Gastroesophageal sphincter (tissue), 4 donors: ENCODE measurements around the gene MCC. TPM values are rescaled to one million over a fixed set of nuclear protein-coding genes. Genes with fewer than 3 reads are reported as not detected.

ENCODE experiments used
- ATAC-seq: fragments of 150-250 bp; one replicate; pipeline ENCODE4 v1.9.1; 2016; ENCODE audit warnings: mild to moderate bottlenecking, moderate library complexity
- H3K27ac ChIP-seq, 4 donors: fragments of 200-600 bp; sonication (generic) in 3 of 4; 1 replicate in 3 of 4; 2 replicates in 1 of 4; pipeline ENCODE4 v1.5.1; 2016 to 2019
- H3K27me3 ChIP-seq: fragments of 200-600 bp; sonication (generic); one replicate; pipeline ENCODE4 v1.5.1; 2019
- H3K36me3 ChIP-seq, 2 donors: fragments of 200-600 bp; sonication (generic); one replicate each; pipeline ENCODE4 v1.5.1; 2019; ENCODE audit warnings: control low read depth in 1 of 2
- H3K4me1 ChIP-seq, 3 donors: fragments of 200-600 bp; sonication (generic); 1 replicate in 2 of 3; 2 replicates in 1 of 3; pipeline ENCODE4 v1.5.1; 2016 to 2019; ENCODE audit warnings: control low read depth in 2 of 3
- H3K4me3 ChIP-seq, 2 donors: fragments of 200-600 bp; sonication (generic); one replicate each; pipeline ENCODE4 v1.5.1; 2019; ENCODE audit warnings: mild to moderate bottlenecking in 1 of 2, moderate library complexity in 1 of 2
- H3K9me3 ChIP-seq, 3 donors: fragments of 200-600 bp; sonication (generic); one replicate each; pipeline ENCODE4 v1.5.1; 2017 to 2019; ENCODE audit warnings: control low read depth in 2 of 3
- CTCF ChIP-seq, 4 experiments: fragments of 200-600 bp in 2 of 4; fragments of 450-650 bp in 2 of 4; sonication (generic) in 1 of 4; IDR thresholded peaks; one replicate each; pipeline ENCODE4 v1.5.1; 2017 to 2019; ENCODE audit warnings: antibody characterized with exemption in 4 of 4, mild to moderate bottlenecking in 2 of 4, moderate library complexity in 2 of 4
- EP300 ChIP-seq: sonication (generic); formaldehyde crosslinking; IDR thresholded peaks from one replicate; pipeline ENCODE4 v1.6.1; 2017; ENCODE audit warnings: antibody characterized with exemption, mild to moderate bottlenecking
- POLR2A ChIP-seq, 2 donors: fragments of 450-650 bp; IDR thresholded peaks; one replicate each; pipeline ENCODE4 v1.6.1; 2017; ENCODE audit warnings: antibody characterized with exemption in 2 of 2, mild to moderate bottlenecking in 2 of 2, moderate library complexity in 1 of 2
- POLR2AphosphoS5 ChIP-seq: sonication (generic); formaldehyde crosslinking; IDR thresholded peaks from one replicate; pipeline ENCODE4 v1.6.1; 2017; ENCODE audit warnings: antibody characterized with exemption
- WGBS, 2 donors: methylation state at CpG; one replicate each; pipeline ENCODE4 v1.1.5; 2018; ENCODE audit warnings: low coverage in 1 of 2; 5-methylcytosine and 5-hydroxymethylcytosine counted together
- total RNA-seq, 4 donors: library from RNA; depleted of rRNA; stranded (reverse); fragments of >200 nt; gene quantifications; one replicate each; pipeline ENCODE4 v1.1.0, GENCODE V29; 2016

Gene MCC
- total RNA-seq, 4 donors from 2014 or later: 20.5 to 28.7 (median 23.5) TPM

- Histone ChIP-seq H3K27me3 (no peaks in the 10 kb centered on the region), H3K4me1 (peaks cover 0 to 31% (median 6%) of the 10 kb centered on the region in 3 donors), H3K4me3 (no peak overlapping the region), H3K36me3 (no peaks in the 10 kb centered on the region), H3K9me3 (no peaks in the 10 kb centered on the region), H3K27ac (no peak overlapping the region)
- no peak for ATAC-seq
- TF ChIP-seq POLR2A (IDR thresholded peaks at IDR 0.05) (no peak), POLR2AphosphoS5 (no peak), EP300 (no peak), CTCF (IDR thresholded peaks at IDR 0.05) (no peak)
- WGBS, 2 donors: 88 to 95% methylated on average over 2 of the region's 2 CpGs
These were observed 207.1 kb downstream of the MCC start for GRCh38 chr5:113281194-113281593.

- WGBS, 2 donors: 38% methylated on average over 1 of the region's 1 CpG; no CpG with 5 or more reads in 1 of the 2 donors
- no peak overlapping the region for H3K4me3 ChIP-seq
- H3K36me3 ChIP-seq: no peaks in the 10 kb centered on the region
- no peak for ATAC-seq
- H3K27me3 ChIP-seq: no peaks in the 10 kb centered on the region
- no peaks in the 10 kb centered on the region for H3K9me3 ChIP-seq
- TF ChIP-seq POLR2AphosphoS5 (no peak), EP300 (no peak), CTCF (IDR thresholded peaks at IDR 0.05) (no peak), POLR2A (IDR thresholded peaks at IDR 0.05) (no peak)
- H3K4me1 ChIP-seq: peaks cover 0 to 36% (median 6%) of the 10 kb centered on the region in 3 donors
- no peak overlapping the region for H3K27ac ChIP-seq
These were observed 207.7 kb downstream of the MCC start for GRCh38 chr5:113280541-113280940.

GRCh38 chr5:113278976-113279375 is 209.3 kb downstream of the MCC start:
- Histone ChIP-seq H3K27ac (no peak overlapping the region), H3K4me1 (peaks cover 0 to 48% (median 10%) of the 10 kb centered on the region in 3 donors), H3K9me3 (no peaks in the 10 kb centered on the region), H3K27me3 (no peaks in the 10 kb centered on the region), H3K4me3 (no peak overlapping the region), H3K36me3 (no peaks in the 10 kb centered on the region)
- 36 to 61% methylated on average over 2 to 4 of the region's 4 CpGs for WGBS, 2 donors
- no peak for ATAC-seq
- no peak for TF ChIP-seq POLR2A (IDR thresholded peaks at IDR 0.05)
- TF ChIP-seq POLR2AphosphoS5: no peak
- no peak for TF ChIP-seq CTCF (IDR thresholded peaks at IDR 0.05)
- TF ChIP-seq EP300: no peak

- TF ChIP-seq POLR2A (IDR thresholded peaks at IDR 0.05) (no peak), POLR2AphosphoS5 (no peak)
These were observed 211.8 kb downstream of the MCC start for GRCh38 chr5:113276493-113276892.

GRCh38 chr5:113276001-113276400 is 212.3 kb downstream of the MCC start:
- no peak overlapping the region for H3K27ac ChIP-seq
- H3K9me3 ChIP-seq: no peaks in the 10 kb centered on the region
- H3K36me3 ChIP-seq: no peaks in the 10 kb centered on the region
- H3K4me1 ChIP-seq: peaks cover 0 to 26% (median 5%) of the 10 kb centered on the region in 3 donors
- 85 to 95% methylated on average over 2 of the region's 2 CpGs for WGBS, 2 donors
- H3K27me3 ChIP-seq: no peaks in the 10 kb centered on the region
- no peak overlapping the region for H3K4me3 ChIP-seq
- TF ChIP-seq CTCF (IDR thresholded peaks at IDR 0.05) (no peak), POLR2A (IDR thresholded peaks at IDR 0.05) (no peak), POLR2AphosphoS5 (no peak), EP300 (no peak)
- no peak for ATAC-seq

More at GRCh38 chr5:113276493-113276892, 211.8 kb downstream of the MCC start:
- Histone ChIP-seq H3K27me3 (no peaks in the 10 kb centered on the region), H3K27ac (no peak overlapping the region), H3K9me3 (no peaks in the 10 kb centered on the region), H3K36me3 (no peaks in the 10 kb centered on the region), H3K4me1 (peaks cover 0 to 31% (median 5%) of the 10 kb centered on the region in 3 donors), H3K4me3 (no peak overlapping the region)
- 95 to 100% methylated on average over 2 to 6 of the region's 8 CpGs for WGBS, 2 donors
- ATAC-seq: no peak
